Endometrium (tissue), 2 donors: Measurements from ENCODE around the gene GNG8.
"Not testable (repeated sequence)": the region's sequence is repeated elsewhere in the genome, so short reads cannot be mapped to it uniquely, and the experiment has no call there.

Source experiments
- FAIRE-seq: peaks from 2 replicates; lab custom pipeline; 2012; peaks lifted over from hg19 to GRCh38; lab: Jason Lieb, UNC
- donor health status: control.
- donor health status: control.

Gene GNG8

DNA sequence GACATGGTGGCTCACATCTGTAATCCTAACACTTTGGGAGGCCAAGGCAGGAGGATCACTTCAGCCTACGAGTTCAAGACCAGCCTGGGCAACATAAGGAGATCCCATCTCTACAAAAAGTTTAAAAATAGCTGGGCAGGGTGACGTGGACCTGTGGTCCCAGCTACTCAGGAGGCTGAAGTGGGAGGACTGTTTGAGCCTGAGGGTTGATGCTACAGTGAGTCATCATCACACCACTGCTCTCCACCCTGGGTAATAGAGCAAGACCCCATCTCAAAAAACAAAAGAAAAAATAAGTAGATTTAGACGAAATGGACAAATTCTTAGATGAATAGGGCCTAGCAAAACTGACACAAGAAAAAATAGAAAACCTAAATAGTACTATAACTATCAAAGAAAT, 10.4 kb upstream of the GNG8 start:
- FAIRE-seq, result no peak

DNA sequence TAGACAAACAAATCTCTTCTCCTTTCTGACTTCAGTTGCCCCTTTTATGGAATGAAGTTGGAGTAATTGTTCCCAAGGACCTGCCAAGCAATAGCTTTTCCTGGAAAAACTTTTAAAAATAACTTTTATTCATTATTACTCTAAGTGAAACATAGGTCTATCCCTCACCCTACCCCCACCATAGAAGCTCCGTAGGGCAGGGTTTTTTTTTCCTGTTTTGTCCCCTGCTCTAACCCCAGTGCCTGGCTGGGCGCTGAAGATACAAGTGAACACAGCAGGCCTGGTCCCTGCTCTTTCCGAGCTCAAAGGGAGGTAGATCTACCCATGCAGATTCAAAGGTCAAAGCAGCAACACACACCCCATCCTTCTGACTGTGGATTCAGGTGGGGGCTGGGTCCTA, 8.7 kb upstream of the GNG8 start:
- no peak for FAIRE-seq

DNA sequence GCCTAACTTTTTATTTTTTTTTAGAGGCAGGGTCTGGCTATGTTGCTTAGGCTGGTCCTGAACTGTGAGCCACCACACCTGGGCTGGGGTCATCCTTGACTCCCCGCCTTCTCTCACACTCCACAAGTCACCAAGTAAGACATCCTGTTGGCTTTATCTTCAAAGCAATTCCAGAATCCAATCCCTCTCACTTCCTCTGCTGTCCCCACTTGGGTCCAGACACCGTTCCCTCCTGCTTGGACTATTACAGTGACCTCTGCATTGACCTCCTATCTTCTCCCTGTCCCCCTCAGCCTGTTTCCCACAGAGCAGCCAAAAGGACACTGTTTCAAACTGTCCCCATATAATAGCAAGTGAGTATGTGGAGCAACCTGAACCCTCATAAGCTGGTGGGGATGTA, 4.7 kb upstream of the GNG8 start:
- FAIRE-seq, result no peak

DNA sequence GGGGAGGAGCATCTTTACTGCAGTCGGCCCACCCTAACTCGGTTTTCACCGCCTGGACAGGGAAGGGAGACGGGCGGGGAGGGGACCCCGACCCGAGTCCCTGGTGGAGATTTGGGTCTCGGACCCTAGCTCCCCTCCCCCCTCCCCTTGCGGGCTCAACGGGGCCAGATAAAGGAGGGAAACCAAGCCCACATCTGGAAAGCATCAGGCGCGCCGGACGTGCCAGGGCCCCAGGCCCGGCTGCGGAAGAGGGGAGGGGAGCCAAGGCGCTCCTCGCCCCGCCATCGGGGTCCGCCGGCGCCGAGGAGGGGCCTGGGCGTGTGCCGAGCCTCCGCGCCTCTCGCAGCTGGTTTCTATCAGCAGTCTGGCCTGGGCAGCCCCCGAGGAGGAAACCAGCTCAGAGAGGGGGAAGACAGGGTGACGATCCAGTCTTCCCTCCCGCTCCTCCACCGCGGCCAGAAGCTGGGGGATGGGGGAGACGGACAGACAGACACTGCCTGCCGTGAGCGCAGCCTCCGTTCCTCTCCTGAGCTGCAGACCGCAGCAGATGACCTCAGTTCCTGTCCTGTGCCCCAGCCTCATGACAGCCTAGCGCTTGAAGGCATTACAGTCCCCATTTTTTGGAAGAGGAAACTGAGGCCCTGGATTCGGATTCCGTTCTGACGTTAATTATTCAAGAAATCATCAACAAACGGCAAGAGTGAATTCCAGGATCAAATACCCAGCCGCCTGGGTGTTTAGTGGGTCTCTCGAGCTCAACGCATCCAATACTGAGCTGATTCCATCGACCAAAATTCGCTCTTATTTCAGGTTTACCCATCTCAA, 3.6 kb upstream of the GNG8 start:
- no peak for FAIRE-seq

DNA sequence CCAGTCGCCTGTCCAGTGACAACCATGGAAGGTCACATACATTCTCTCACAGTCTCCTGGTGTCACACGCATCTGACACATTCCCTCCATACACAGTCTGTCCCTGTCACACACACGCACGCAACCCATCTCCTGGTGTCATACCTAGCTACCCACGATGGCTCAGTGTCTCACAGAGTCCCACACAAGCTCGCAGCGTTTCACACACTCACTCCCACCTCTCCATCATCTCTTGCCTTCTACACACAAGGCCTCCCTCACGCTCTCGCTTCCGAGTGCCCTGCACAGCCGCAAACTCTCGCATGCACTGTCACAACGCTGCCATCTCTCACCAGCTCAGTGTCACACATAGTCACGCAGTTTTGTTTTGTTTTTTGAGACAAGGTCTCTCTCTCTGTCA, 1.2 kb upstream of the GNG8 start:
- FAIRE-seq, result no peak

DNA sequence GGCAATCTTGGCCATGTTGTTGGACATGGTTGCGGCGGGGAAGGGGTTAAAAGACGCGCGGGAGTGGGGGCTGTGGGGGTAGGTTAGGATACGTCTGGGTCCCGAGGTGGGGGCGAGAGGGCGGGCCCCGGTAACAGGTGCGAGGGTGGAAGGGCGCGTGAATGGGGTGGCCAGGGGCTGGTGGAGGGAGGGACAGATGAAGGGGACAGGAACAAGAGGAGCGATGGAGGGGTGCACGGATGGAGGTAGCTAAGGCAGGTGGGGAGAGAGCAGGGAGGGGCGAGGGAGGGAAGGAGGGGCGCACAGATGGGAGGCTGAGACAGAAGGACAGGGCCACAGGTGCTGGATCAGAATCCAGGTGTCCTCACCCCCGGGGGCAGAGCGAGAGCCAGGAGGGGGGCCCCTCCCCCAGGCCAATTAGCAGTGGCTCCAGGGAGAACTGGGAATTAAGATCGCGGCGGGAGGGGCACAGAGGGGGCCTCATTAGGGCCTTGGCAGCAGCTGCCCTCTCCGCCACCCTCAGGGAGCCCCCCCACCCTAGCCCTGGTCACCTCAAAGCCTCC, 1.3 kb downstream of the GNG8 start:
- FAIRE-seq, result no peak

DNA sequence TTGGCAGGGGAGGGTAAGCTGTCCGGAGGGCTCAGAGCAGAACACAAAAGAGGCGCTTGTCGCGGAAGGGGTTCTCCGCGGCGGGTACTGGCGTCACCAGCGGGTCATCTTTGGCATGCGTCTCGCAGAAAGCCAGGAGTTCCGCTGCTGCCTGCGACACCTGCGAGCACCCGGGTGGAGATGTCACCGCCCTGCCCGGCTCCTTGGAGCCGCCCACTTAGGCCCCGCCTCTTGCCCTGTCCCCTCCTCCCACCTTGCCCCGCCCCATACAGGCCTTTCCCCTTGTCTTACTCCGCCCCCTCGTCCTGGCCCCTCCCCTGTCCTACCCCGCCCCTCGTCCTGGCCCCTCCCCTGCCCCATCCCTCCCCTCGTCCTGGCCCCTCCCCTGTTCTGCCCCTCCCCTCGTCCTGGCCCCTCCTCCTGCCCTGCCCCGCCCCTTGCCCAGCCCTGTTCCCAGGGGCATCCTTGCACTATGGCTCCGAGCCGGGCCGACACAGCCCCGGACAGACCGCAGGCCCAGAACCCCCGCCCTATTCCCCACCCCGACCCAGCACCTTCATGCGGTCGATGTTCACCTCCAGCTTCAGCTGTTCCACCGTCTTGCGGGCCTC, 1.9 kb downstream of the GNG8 start:
- FAIRE-seq, result no peak

DNA sequence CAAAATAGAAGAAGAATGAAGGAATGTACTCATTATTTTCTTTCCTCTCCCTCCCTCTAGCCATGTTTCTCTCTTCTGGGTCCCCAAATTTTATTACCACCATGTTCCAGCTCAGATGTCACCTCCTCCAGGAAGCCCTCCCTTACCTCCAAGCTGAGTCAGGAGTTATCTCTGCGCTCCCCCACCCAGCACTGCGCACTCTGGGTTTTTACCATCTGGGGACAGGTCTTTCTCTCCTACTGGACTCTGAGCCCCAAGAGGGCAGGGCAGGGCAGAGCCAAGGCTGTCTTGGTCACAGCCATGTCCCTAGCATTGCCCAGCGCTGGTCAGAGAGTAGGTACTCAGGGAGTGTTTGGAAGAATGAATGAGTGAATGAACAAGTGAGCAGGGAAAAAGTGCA, 2.9 kb downstream of the GNG8 start:
- no peak for FAIRE-seq

DNA sequence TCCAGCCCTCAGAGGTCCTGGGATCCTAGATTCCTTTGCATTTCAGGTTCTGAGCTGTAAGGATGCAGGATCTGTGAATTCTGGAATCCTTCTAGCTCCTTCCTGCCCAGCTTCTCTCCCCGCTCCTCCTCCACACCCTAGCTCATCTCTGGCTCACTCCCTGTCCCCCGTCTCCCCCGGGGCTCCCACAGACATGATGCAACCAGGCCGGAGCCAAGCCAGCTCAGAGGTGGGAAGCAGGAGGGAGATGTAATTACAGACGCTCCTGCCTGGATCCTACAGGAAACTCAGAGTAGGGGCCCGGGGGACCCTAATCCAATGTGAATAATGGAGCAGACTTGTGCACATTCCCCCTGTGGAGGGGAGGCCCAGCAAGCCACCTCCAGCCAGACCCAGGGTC, 4.5 kb downstream of the GNG8 start:
- no peak for FAIRE-seq

DNA sequence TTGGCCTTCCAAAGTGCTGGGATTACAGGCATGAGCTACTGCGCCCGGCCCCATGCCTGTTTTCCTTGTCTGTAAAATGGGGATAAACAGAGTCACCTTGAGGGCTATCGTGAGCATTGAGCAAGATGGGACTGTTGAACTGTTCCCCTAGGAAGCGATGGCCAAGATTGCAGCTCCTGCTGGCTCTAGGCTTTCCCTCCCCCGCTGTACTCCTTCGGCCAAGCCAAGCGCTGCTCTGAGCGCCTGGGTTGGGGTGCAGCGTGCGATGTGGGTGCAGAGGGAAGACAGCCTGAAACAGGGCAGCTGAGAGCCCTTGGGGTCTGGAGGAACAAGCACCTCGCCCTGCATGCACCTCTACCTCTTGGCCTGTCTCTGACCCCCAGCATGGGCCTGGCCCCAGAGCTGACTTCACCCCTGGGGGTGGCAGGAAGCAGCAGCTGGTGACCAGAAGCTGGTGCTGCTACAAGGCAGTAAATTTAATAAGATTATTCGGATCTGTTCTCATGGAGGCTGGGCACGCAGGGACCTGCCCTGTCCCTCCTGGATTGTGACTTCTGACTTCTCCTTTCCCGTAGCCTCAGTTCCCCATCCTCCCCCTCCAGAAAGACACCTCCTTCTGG, 5.3 kb downstream of the GNG8 start:
- FAIRE-seq, result no peak

DNA sequence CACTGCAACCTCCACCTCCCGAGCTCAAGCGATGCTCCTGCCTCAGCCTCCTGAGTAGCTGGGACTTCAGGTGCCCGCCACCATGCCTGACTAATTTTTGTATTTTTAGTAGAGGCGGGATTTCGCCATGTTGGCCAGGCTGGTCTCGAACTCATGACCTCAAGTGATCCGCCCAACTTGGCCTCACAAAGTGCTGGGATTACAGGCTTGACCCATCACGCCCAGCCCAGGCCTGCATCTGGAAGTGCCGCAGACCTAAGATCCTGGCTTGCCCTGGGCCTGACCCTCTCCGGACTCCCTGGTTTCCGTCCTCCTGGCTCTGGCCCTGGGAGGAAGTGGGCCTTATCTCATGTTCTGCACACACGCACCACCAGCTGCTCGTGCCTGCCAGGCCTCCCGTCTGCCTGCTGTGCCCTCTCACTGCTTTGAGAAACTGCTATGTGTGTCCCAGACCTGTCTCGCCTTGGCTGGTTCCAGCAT, 6.4 kb downstream of the GNG8 start:
- FAIRE-seq, result no peak

DNA sequence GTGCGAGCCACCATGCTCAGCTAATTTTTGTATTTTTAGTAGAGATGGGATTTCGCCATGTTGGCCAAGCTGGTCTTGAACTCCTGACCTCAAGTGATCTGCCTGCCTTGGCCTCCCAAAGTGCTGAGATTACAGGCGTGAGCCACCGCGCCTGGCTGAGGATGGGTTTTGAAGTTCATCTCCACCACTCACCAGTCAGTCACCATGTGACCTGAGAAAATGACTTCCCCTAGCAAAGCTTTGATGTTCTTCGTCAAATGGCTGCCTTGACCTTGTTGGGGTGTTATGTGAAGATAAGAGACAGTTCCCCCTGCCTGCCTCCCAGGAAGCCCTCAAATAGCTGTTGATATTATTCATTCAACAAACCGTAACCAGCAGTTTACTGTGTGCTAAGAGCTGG, 7.0 kb downstream of the GNG8 start:
- FAIRE-seq, result not testable (repeated sequence)

DNA sequence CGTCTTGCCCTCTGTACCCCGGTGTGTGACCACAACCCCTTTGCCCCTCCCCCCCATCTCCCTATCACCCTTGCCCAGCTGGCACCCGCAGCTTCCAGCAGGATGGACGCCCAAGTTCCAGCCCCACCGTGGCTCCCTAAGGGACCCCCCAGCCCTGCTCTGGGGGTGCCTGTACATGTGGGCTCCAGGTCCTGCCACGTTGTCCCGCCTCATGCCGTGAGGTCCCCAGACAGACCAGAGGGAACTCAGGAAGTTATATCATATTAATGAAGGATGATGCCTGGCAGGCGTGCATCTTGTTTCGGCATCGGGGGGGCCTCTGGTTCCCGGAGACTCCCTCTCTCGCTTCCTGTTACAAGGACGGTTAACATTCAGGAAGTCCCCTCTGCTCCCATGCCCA, 9.6 kb downstream of the GNG8 start:
- no peak for FAIRE-seq

DNA sequence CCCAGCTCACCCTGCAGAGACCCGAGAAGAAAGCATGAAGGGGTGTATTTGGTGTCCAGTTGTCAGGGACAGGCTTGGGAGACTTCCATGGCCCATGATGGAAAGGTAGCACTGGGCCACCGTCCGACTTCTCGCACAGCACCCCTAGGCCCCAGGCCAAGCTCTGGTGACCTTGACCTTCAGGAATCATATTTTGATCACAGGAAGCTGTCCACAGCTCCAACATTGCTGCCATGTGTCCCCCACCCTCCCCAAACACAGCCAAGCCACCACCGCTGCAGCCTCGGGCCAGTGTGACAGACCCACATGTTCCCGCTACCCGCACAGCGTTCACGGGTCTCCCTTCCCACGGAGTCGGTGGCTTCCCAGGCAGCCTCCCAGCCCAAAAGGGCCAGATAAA, 10.3 kb downstream of the GNG8 start:
- FAIRE-seq, result no peak

DNA sequence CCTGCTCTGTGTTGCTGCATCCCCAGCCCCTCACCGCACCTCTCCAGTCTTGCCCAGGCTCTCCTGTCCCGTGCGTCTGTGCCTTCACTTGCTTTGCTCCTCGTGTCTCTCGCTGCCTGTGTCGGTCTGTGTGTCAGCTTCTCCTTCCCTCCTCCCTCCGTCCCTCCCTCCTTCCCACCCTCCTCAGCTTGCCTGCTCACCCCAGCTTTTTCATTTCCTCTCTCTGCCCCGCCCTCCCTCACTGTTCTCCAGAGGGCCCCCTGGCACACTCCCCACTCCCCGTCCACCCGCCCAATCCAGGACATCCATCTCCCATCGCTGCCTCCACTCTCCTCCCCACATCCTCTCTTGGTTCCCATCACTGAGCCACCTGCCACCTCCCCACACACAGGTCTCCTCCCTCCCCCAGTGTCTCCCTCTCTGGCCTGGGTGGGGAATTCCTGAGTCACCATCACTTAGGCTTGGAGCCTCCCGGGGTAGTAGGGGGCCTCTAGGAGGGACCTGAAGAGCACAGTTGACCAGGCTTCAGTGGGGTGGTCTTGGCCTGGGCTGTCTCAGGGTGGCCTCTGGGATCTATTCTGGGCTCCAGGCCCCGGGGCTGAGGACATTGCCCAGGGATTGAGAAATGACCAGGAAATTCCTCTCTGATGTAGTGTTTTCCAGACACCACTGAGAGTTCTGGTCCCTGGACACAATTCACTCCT, 10.9 kb downstream of the GNG8 start, which contains the start of gene PTGIR:
Gene PTGIR, minus strand, starts transcription at position 132 of the 704 bp plus-strand sequence. CDS start 864 bp downstream, outside the sequence.
- no peak for FAIRE-seq

DNA sequence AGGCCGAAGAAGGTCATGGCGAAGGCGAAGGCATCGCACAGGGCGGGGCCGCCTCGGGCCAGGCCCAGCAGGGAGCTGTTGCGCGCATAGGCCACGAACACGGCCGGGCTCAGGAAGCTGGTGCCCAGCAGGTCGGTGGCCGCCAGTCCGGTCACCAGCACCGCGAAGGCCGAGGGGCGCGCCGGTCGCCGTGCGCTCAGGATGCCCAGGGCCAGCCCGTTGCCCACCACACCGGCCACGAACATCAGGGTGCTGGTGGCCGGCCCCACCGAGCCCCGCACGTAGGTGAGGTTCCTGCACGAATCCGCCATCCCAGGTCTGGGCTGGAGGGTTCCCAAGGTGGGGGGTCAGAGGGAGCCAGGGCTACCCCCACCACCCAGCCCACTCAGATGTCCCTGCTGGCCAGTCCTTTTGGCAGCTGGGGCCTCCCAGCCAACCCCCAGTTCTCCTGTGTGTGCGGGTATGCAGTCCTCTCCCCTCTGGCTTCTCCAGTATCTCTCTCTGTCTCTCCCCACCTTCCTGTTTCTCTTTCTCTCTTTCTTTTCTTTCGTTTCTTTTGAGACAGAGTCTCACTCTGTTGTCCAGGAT, 12.0 kb downstream of the GNG8 start:
- no peak for FAIRE-seq

DNA sequence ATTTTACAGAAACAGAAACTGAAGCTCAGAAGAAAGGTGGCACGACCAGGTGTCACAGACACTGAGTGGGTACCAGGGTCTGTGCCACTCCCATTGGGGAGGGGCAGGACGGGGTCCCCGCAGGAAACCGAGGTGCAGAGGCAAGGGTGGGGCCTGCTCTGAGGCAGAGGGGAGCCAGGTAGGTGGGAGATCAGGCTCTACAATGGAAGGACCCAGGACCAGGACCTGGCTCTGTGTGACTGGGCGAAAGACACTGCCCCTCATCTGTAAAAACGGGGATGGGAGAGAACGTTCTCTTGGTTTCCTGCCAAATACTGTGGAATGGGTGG, 13.9 kb downstream of the GNG8 start:
- FAIRE-seq, result no peak

DNA sequence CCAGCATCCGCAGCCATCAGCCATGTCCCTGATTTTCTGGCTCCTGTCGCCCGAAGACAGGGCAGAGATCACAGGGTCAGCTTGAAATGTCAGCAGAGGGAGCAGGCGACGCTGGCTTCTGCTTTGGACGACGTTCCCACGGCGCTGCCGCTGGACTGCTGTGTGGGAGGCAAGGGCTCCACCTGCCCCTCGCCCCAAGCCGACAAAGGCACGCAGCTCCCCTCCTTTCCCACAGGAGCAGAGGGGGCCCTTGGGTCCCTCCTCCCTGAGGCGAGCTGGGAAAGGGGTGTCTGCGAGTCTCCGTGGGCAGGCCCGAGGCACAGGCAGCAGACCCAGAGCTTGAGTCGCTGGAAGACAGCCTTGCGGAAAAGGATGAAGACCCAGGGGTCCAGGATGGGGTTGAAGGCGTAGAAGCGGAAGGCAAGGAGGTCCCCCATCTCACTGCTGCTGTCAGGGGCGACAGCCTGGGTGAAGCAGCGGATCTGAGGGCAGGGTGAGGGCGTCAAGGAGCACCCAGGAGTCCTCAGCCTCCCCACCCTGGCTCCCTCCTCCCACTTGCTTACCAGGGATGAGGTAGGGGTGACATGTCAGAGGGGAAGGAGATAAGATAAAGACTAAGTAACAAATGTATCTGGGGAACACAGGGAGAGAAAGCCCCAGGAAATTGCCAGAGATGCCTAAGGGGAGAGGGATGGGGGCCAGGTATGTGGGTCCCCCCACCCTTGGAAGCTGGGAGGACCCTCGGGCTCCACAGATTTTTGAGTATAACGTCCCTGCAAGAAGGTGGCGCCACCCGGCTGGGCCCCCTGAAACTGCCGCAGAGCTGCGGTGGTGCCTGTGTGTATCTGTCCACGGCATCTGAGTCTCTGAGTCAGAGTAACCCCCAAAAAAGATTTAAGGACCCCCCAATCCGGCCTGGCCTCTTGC, 14.5 kb downstream of the GNG8 start:
- FAIRE-seq, result no peak

DNA sequence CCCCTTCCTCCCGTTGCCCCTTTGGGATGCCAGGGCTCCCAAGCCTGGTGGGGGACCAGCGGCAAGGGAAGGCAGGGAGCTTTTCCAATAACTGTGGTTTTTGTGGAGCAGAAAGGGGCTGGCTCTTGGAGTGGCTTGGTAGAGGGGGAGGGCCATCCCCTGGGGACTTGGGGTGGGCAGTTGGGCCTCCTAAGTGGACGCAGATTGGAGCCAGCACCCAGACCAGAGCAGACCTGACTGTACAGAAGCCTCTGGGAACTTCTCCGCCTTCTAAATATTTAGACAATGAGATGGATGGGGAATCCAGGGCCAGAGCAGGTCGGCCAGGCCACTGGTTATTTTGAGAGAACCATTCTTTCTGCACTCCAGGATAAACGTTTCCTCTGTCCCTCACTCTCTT, 15.3 kb downstream of the GNG8 start:
- FAIRE-seq, result no peak

DNA sequence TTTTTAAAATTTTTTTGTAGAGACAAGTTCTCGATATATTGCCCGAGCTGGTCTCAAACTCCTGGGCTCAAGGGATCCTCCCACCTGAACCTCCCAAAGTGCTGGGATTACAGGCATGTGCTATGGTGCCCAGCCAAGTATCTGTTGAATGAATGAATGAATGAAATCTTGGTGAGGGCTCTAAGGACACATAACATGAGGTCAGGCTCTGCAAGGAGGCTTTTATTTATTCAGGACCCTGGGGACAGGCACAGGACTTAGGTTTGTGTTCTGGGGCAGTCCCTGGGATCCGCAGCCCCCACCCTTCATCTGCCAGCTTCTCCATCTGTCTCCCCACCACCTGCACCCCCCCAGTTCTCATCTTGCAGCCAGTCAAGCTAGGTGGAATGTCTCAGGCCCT, 15.7 kb downstream of the GNG8 start:
- FAIRE-seq, result no peak

DNA sequence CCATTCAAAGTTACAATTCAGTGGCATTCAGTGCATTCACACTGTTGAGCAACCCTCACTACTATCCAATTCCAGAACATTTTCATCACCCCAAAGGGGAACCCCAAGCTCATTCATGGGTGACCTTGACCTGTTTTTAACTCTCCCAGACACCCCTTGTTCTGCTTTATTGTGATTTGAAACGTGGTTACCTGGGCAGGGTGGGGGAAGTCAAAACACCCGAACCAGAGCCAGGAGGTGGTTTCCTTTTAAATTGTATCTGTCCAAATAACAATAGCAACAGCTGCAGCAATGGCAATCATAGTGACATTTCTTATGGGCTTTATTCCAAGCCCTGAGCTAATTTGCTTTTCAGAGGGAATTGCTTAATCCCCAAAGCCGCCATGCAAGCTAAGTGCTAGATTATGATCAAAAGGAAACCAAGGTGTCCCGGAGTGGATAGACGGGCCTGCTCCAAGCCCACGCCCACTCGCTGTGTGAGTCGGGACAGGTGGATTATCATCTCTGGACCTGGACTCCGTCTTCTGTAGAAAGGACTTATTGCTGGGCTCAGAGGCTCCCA, 17.3 kb downstream of the GNG8 start:
- FAIRE-seq, result no peak
